HG03439 (cell line): Measurements from ENCODE around the gene CD63.
A peak's percentile ranks its signal among the peaks of the same experiment; 100 is the strongest.
"Not testable (repeated sequence)": the region's sequence is repeated elsewhere in the genome, so short reads cannot be mapped to it uniquely, and the experiment has no call there.

ENCODE experiments used
- ATAC-seq: cut with Tn5 transposase; IDR thresholded peaks from one replicate; pipeline ENCODE4 v1.9.1; 2021; ENCODE audit warnings: mild to moderate bottlenecking, moderate library complexity; ENCODE audit not compliant: unreplicated experiment

The CD63 gene, protein sequence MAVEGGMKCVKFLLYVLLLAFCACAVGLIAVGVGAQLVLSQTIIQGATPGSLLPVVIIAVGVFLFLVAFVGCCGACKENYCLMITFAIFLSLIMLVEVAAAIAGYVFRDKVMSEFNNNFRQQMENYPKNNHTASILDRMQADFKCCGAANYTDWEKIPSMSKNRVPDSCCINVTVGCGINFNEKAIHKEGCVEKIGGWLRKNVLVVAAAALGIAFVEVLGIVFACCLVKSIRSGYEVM

GRCh38 chr12:55728939-55729818 is at the start of gene CD63:
CD63 (minus strand) TSS chr12:55729009; CDS start chr12:55728341, 668 bp downstream.
- peak; percentile 68 for ATAC-seq

DNA sequence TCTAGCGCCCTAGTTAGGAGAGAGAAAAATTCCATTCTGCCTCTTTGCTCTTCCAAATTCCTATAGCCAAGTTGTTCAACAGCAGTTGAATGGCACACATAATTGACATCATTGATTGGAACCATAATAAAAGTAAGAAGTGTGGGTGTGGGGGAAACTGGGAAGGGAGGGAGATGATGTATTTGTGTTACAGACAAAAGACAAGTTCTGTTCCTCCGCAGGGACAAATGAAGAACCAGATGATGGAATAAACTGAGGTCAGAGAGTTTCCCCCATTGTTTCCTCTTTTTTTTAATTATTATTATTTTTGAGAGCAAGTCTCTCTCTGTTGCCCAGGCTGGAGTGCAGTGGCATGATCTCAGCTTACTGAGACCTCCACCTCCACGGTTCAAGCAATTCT is 49.0 kb upstream of the CD63 start:
- ATAC-seq: no peak

DNA sequence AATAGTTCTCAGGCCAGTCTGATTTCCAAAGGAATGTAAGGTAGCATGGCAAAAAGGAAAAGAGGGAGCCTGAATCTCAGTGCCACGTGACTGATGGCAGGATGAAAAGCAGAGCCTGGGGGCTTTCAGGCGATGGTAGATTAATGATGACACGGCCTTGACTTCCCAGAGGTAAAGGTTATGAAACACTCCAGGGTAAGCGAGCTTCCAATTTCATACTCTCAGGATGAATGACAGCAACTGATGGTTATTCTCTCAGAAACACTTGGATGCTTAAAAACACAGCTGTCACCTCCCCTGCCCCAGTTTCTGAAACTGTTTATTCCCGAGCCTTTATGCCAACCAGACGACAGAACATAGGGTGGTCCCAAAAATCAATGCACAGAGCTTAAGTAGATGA is 42.9 kb upstream of the CD63 start:
- no peak for ATAC-seq

DNA sequence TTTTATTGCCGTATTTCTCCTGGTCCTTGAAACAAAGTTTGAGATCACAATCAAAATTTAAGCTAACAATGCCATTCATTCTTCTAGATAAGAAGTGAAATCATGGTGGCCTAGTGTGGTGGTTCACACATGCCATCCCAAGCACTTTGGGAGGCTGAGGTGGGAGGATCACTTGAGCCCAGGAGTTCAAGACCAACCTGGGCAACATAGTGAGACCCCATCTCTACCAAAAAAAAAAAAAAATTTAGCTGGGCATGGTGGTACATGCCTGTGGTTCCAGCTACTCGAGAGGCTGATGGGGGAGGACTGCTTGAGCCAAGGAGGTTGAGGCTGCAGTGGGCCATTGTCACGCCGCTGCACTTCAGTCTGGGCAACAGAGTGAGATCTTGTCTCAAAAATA is 38.3 kb upstream of the CD63 start:
- no peak for ATAC-seq

- no peak for ATAC-seq
Measured at GRCh38 chr12:55765736-55766290, 37.0 kb upstream of the CD63 start.

DNA sequence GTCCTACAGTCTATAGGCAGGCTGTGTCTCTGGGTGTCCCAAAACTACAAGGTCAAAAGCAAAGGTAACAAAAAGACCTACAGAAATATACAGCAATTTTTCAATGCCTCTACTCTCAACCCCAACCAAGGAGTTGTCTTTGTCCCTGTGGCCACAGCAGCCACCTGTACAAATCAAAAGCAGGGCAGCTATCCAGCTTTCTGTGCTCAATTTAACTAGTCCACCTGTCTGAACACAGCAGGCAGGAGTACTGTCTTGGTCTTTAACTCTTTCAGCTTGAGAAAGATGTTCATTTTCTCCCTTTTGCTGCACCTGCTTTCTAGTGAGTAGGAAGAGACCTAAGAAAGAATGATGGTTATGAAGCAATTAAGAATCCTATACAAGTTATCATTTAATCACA is 33.8 kb upstream of the CD63 start:
- no peak for ATAC-seq

- no peak for ATAC-seq
Measured at GRCh38 chr12:55760663-55761062, 31.9 kb upstream of the CD63 start.

GRCh38 chr12:55758575-55758974 is 29.8 kb upstream of the CD63 start:
- ATAC-seq: not testable (repeated sequence)

GRCh38 chr12:55757701-55758100 is 28.9 kb upstream of the CD63 start:
- ATAC-seq: no peak

DNA sequence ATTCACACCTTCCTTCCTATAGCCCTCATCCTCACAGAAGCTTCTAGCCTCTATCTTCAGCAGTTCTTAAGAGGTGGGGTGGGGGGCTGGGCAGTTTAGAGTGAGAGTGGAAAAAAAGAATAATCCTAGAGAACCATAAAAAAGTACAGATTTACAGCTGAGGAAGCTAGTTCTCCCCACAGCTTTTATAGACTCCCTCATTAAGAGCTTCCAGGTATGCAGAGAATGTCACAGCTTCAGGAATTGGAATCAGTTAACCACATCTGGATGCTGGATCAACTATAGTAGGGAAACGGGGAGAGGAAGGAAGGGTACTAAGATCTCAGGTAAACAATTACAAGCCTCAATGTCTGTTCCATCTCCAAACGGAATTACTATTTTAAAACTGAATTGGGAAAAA is 26.4 kb upstream of the CD63 start:
- no peak for ATAC-seq

- ATAC-seq: no peak
Measured at GRCh38 chr12:55748230-55748993, 19.6 kb upstream of the CD63 start.

DNA sequence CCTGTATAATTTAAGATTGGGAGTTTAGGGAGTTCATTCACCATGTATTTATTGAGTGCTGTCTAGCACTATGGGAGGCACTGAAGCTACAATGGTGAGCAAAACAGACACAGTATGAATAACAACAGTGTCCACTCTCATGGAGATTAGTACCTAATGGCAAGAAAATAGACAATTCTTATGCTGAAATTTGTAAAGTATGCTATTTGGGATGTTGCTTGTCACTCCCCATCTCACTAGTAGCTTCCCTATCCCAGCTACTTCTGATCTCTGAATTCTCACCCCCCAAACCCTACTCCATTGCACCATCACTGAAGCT is 18.1 kb upstream of the CD63 start:
- ATAC-seq: no peak

- no peak for ATAC-seq
Measured at GRCh38 chr12:55746174-55746912, 17.5 kb upstream of the CD63 start.

DNA sequence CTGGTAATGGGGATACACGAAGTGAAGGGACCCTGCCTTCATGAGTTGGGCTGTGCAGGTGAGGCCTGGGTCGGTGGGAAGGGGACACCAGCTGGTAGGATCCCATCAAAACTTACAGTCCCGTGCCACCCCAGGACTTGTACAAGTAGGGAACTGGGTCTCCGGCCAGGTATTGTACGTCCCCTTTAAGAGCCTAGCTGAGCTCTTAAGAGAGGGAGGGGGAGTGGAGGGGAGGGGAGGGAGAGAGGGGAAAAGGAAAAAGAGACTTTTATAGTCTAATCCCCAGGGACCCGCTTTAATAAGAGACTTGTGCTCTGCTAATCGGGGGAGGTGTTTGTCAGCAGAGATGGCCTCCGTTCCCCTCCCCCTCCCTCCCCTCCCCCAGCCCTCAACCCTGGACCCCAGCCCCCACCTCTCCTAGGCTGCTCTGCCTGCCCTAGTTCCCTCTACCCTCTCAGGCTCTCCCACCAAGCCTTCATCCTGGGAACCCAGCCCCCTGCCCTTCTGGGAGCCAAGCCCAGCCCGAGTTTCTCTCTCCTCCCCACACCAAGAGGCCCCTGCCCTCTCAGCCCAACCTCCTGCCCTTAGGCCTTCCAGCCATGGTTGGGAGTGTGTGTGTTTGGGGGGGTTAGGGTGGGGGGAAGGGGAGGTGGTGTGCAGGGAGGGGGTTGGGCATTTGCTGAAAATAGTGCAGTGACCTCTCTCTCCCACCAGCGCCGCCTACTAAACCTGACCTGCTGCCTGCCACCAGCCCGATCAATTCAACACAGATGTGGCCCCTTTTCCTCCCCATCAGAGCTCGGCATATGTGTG is 16.8 kb upstream of the CD63 start:
- ATAC-seq: no peak

GRCh38 chr12:55744340-55745030 is 15.7 kb upstream of the CD63 start:
- no peak for ATAC-seq

DNA sequence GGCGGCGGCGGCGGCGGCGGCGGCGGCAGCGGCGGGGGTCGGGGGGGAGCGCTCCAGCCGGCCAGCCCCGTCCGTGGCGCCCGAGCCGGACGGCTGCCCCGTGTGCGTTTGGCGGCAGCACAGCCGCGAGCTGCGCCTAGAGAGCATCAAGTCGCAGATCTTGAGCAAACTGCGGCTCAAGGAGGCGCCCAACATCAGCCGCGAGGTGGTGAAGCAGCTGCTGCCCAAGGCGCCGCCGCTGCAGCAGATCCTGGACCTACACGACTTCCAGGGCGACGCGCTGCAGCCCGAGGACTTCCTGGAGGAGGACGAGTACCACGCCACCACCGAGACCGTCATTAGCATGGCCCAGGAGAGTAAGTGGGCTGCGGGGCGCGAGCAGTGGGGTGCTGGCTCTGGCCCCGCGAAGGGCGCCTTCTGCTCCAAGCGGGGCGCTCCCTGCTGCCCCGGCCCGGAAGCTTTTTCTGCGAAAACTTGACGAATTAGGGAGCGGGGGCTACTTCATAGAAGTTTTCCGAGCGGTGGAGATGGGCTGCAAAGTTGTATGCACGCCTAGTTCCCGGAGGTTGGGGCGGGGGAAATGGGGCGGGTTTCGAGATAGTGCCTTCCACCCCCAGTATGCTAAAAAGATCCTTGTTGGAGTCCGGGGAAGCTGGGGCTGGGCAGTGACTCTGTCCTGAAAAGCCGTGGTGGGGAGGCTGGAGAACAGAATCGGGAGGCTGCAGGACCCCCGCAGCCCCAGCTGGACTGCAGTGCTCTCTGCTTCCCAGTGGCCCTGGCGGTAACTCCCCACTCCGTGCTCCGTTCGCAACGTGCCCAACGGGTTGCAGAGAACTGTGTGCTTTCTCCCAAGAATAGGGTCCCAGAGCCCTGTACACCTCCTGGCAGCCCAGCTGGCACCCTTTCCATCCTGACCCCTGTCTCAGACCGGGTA is 14.9 kb upstream of the CD63 start:
- peak; percentile 48 for ATAC-seq

- peak; percentile 38 for ATAC-seq
Measured at GRCh38 chr12:55742719-55743405, 14.1 kb upstream of the CD63 start, which contains the start of gene GDF11. GDF11 (plus strand) TSS chr12:55743122; CDS start chr12:55743317, 195 bp downstream.
